ENCODE measurements around the gene CCDC171.
A peak's percentile ranks its signal among the peaks of the same experiment; 100 is the strongest.
"Not testable (repeated sequence)": the region's sequence is repeated elsewhere in the genome, so short reads cannot be mapped to it uniquely, and the experiment has no call there.

CCDC171 gene

GRCh38 chr9:15592317-15592716 lies 39.5 kb downstream of the CCDC171 start:
- no peak for DNase-seq (ENCODE audit: low read depth in 1 of 2, low spot score in 1 of 2)
- no peak overlapping the region for H3K4me3 ChIP-seq (replicated peaks; ENCODE audit: insufficient read depth, low read length)
- TF ChIP-seq GABPA (IDR thresholded peaks at IDR 0.05; ENCODE audit: low read depth) (no peak), CTCF (IDR thresholded peaks at IDR 0.05; ENCODE audit: insufficient read depth, low read length) (no peak), REST (IDR thresholded peaks at IDR 0.05; ENCODE audit: insufficient replicate concordance, low read depth) (no peak), POLR2AphosphoS5 (IDR thresholded peaks at IDR 0.05; ENCODE audit: low read depth) (no peak), SPI1 (IDR thresholded peaks at IDR 0.05; ENCODE audit: borderline replicate concordance, low read depth) (no peak)

GRCh38 chr9:15592940-15593339 lies 40.1 kb downstream of the CCDC171 start:
- H3K27me3 ChIP-seq (ENCODE audit: insufficient read depth, poor library complexity, severe bottlenecking); DNase-seq (ENCODE audit: low read depth in 1 of 2, low spot score in 1 of 2); H3K27ac ChIP-seq (replicated peaks); H3K4me3 ChIP-seq (replicated peaks; ENCODE audit: insufficient read depth, low read length): not testable (repeated sequence)

More at GRCh38 chr9:15592317-15592716, 39.5 kb downstream of the CCDC171 start:
- H3K27me3 ChIP-seq (ENCODE audit: insufficient read depth, poor library complexity, severe bottlenecking): no peaks in the 10 kb centered on the region
- no peak overlapping the region for H3K27ac ChIP-seq (replicated peaks)

- not testable (repeated sequence) for H3K4me3 ChIP-seq (replicated peaks; ENCODE audit: insufficient read depth, low read length); H3K27me3 ChIP-seq (ENCODE audit: insufficient read depth, poor library complexity, severe bottlenecking); H3K27ac ChIP-seq (replicated peaks); DNase-seq (ENCODE audit: low read depth in 1 of 2, low spot score in 1 of 2)
Measured at GRCh38 chr9:15600666-15601330, 48.0 kb downstream of the CCDC171 start.

- Histone ChIP-seq H3K4me3 (replicated peaks; ENCODE audit: insufficient read depth, low read length) (no peak overlapping the region), H3K27ac (replicated peaks) (no peak overlapping the region), H3K27me3 (ENCODE audit: insufficient read depth, poor library complexity, severe bottlenecking) (no peaks in the 10 kb centered on the region)
- peak in 1 of 2 experiments; percentile 1 for DNase-seq (ENCODE audit: low read depth in 1 of 2, low spot score in 1 of 2)
- TF ChIP-seq SPI1 (IDR thresholded peaks at IDR 0.05; ENCODE audit: borderline replicate concordance, low read depth) (peak; percentile 22; the same call in 1 of the 2 replicates), REST (IDR thresholded peaks at IDR 0.05; ENCODE audit: insufficient replicate concordance, low read depth) (no peak)
Measured at GRCh38 chr9:15606643-15607472, 54.0 kb downstream of the CCDC171 start.

- no peak overlapping the region for H3K4me3 ChIP-seq (replicated peaks; ENCODE audit: insufficient read depth, low read length)
- TF ChIP-seq CTCF (IDR thresholded peaks at IDR 0.05; ENCODE audit: insufficient read depth, low read length) (no peak), POLR2AphosphoS5 (IDR thresholded peaks at IDR 0.05; ENCODE audit: low read depth) (no peak), SPI1 (IDR thresholded peaks at IDR 0.05; ENCODE audit: borderline replicate concordance, low read depth) (no peak), REST (IDR thresholded peaks at IDR 0.05; ENCODE audit: insufficient replicate concordance, low read depth) (no peak), GABPA (IDR thresholded peaks at IDR 0.05; ENCODE audit: low read depth) (no peak)
- no peak for DNase-seq (ENCODE audit: low read depth in 1 of 2, low spot score in 1 of 2)
Measured at GRCh38 chr9:15612962-15613361, 60.1 kb downstream of the CCDC171 start.

More at GRCh38 chr9:15612962-15613361, 60.1 kb downstream of the CCDC171 start:
- no peaks in the 10 kb centered on the region for H3K27me3 ChIP-seq (ENCODE audit: insufficient read depth, poor library complexity, severe bottlenecking)
- no peak overlapping the region for H3K27ac ChIP-seq (replicated peaks)

Measured in HL-60 (cell line).